Heart right ventricle (tissue), 16 donors: ENCODE measurements around the gene NPPB. TPM values are rescaled to one million over a fixed set of nuclear protein-coding genes. Genes with fewer than 3 reads are reported as not detected.

ENCODE experiments used
- ATAC-seq, 8 donors: fragments of 200-7000 bp; cut with Tn5 transposase; one replicate each; pipeline ENCODE4 v1.9.1; 2020; ENCODE audit warnings: mild to moderate bottlenecking in 8 of 8, moderate library complexity in 8 of 8, moderate number of reproducible peaks in 1 of 8
- DNase-seq, 2 donors: peaks; one replicate each; pipeline ENCODE4 v3.0.0-alpha.2; 2020
- H3K27ac ChIP-seq, 10 donors: fragments of 200-600 bp; sonication (generic) in 2 of 10; one replicate each; pipeline versions ENCODE4 v1.5.0 to v1.8.0; 2020 to 2022; ENCODE audit warnings: mild to moderate bottlenecking in 3 of 10
- H3K27me3 ChIP-seq, 7 donors: fragments of 200-600 bp; one replicate each; pipeline ENCODE4 v1.8.0; 2021 to 2022; ENCODE audit warnings: mild to moderate bottlenecking in 2 of 7
- H3K36me3 ChIP-seq, 9 donors: fragments of 200-600 bp; sonication (generic) in 1 of 9; one replicate each; pipeline versions ENCODE4 v1.5.0 to v1.8.0; 2020 to 2022; ENCODE audit warnings: mild to moderate bottlenecking in 2 of 9
- H3K4me1 ChIP-seq, 9 donors: fragments of 200-600 bp; sonication (generic) in 1 of 9; one replicate each; pipeline versions ENCODE4 v1.5.0 to v1.8.0; 2020 to 2022; ENCODE audit warnings: mild to moderate bottlenecking in 4 of 9
- H3K4me3 ChIP-seq, 10 donors: fragments of 200-600 bp; sonication (generic) in 2 of 10; one replicate each; pipeline versions ENCODE4 v1.5.0 to v1.8.0; 2020 to 2022; ENCODE audit warnings: mild to moderate bottlenecking in 7 of 10, moderate library complexity in 2 of 10
- H3K9me3 ChIP-seq, 11 donors: fragments of 200-600 bp in 10 of 11; sonication (generic) in 2 of 11; one replicate each; pipeline versions ENCODE4 v1.5.0 to v1.8.0; 2013 to 2022; ENCODE audit warnings: mild to moderate bottlenecking in 2 of 11, control low read depth in 1 of 11, moderate library complexity in 1 of 11
- CTCF ChIP-seq, 9 donors: fragments of 200-600 bp; sonication (generic) in 2 of 9; IDR thresholded peaks; one replicate each; pipeline versions ENCODE4 v1.5.0 to v1.8.0; 2021 to 2022; ENCODE audit warnings: antibody characterized with exemption in 9 of 9, mild to moderate bottlenecking in 5 of 9, moderate library complexity in 1 of 9
- WGBS, 2 donors: extraction: QIAGEN DNeasy Blood & Tissue Kit; methylation state at CpG; one replicate each; pipeline ENCODE4 v1.1.7; 2013; ENCODE audit warnings: inconsistent platforms in 1 of 2; 5-methylcytosine and 5-hydroxymethylcytosine counted together
- intact Hi-C, 10 donors: fragments of 100-400 bp; cut with DNase I; formaldehyde crosslinking; loops; one replicate each; pipeline versions ENCODE4 v1.11.1 to v1.14.2; 2022
- polyA plus RNA-seq, 2 donors: library from polyadenylated mRNA; stranded (reverse); fragments of 200-250 nt; gene quantifications; one replicate each; pipeline ENCODE4 v1.2.3, GENCODE V29; 2013
- total RNA-seq, 10 donors: library from RNA; stranded (reverse); fragmentation: NEBNext Ultra II Directional in 3 of 10; extraction: Animal tissue kit (Norgen Biotek cat#: 25700) in 3 of 10; gene quantifications; one replicate each; pipeline versions ENCODE4 v1.2.1 to v1.2.4, GENCODE V29; 2021 to 2023
- donor health status: Arrhythmogenic right ventricular cardiomyopathy.
- donor health status: ischemic (EF 13 %, LVEDD 7.1; RV severe dilation, severe dysfunction).
- donor health status: healthy with polysubstance abuse.
- donor health status: DM: no; HTN: yes; CAD: no.
- donor health status: DM: no; HTN: no; CAD: no.
- donor health status: ischemic (EF 25% LVEDD 6.9; RV normal size, moderate dysfunction).
- donor health status: ischemic (EF 25% LVEDD 5.7; RV mildly dilated, moderate dysfunction).
- donor health status: healthy.
- donor health status: DM: yes; HTN: yes; CAD: no.
- donor health status: Ischemic cardiomyopathy.
- donor health status: ischemic (EF 35%, LVEDD 5.7; RV mildly dilated, moderate dysfunction).
- donor health status: nonischemic (EF 11% LVEDD 7.7; RV severe dilation, severe dysfunction).
- donor health status: DM: yes; HTN: yes; CAD: no.
- donor health status: PGD.
- donor health status: ischemic (EF 29% LVEDD 5.4; RV normal size, mild dysfunction).
- donor health status: nonischemic (EF 23%, LVEDD 6.1; RV moderate dilation, normal function).

NPPB gene
- total and polyA plus RNA-seq, 12 donors: 1.1 to 15,996 (median 291) TPM

GRCh38 chr1:11873395-11874257, 14.9 kb upstream of the NPPB start:
- H3K4me1 ChIP-seq: peaks cover 10 to 37% (median 23%) of the 10 kb centered on the region in 9 donors
- no peaks in the 10 kb centered on the region for H3K36me3 ChIP-seq
- DNase-seq (no peak), ATAC-seq (no peak)
- H3K4me3 ChIP-seq: no peak overlapping the region
- peak overlapping the region; percentile 70 to 91 (median 83) for H3K27ac ChIP-seq
- TF ChIP-seq CTCF (IDR thresholded peaks at IDR 0.05): no peak
- no peaks in the 10 kb centered on the region for H3K9me3 ChIP-seq
- 43 to 45% methylated on average over 14 of the region's 14 CpGs for WGBS, 2 donors
- H3K27me3 ChIP-seq: no peaks in the 10 kb centered on the region
- intact Hi-C loops: no loop called here

- intact Hi-C loops: no loop called here
- H3K4me1 ChIP-seq: peaks cover 10 to 30% (median 22%) of the 10 kb centered on the region in 9 donors
- WGBS, 2 donors: 60 to 68% methylated on average over 7 of the region's 7 CpGs
- no peak for TF ChIP-seq CTCF (IDR thresholded peaks at IDR 0.05)
- no peak for DNase-seq
- H3K36me3 ChIP-seq: no peaks in the 10 kb centered on the region
- no peaks in the 10 kb centered on the region for H3K27me3 ChIP-seq
- H3K9me3 ChIP-seq: no peaks in the 10 kb centered on the region
- no peak overlapping the region for H3K4me3 ChIP-seq
- ATAC-seq: no peak
- H3K27ac ChIP-seq: peak overlapping the region in 3 of 10 donors; percentile 7 to 80 (median 51)
These were observed 13.8 kb upstream of the NPPB start for GRCh38 chr1:11872545-11872944.

- Histone ChIP-seq H3K4me3 (no peak overlapping the region), H3K4me1 (peaks cover 5 to 20% (median 15%) of the 10 kb centered on the region in 9 donors), H3K36me3 (no peaks in the 10 kb centered on the region), H3K9me3 (no peaks in the 10 kb centered on the region), H3K27ac (no peak overlapping the region), H3K27me3 (no peaks in the 10 kb centered on the region)
- ATAC-seq (no peak), DNase-seq (no peak)
- TF ChIP-seq CTCF (IDR thresholded peaks at IDR 0.05): no peak
- WGBS, 2 donors: 81 to 83% methylated on average over 5 of the region's 5 CpGs
- intact Hi-C loops: loop anchor here in 1 of 10 donors (2.0 kb wide), 1 partner anchor 27 kb away; no protein-coding TSS in a partner anchor
These were observed 11.0 kb upstream of the NPPB start for GRCh38 chr1:11869650-11870207.

GRCh38 chr1:11869104-11869503, 10.4 kb upstream of the NPPB start:
- DNase-seq: no peak
- no peaks in the 10 kb centered on the region for H3K27me3 ChIP-seq
- intact Hi-C loops: loop anchor here in 1 of 10 donors (2.0 kb wide), 1 partner anchor 26 kb away; no protein-coding TSS in a partner anchor
- WGBS, 2 donors: 83 to 92% methylated on average over 3 of the region's 3 CpGs
- H3K4me3 ChIP-seq: no peak overlapping the region
- TF ChIP-seq CTCF (IDR thresholded peaks at IDR 0.05): no peak
- H3K27ac ChIP-seq: no peak overlapping the region
- ATAC-seq: no peak
- peaks cover 5 to 14% (median 11%) of the 10 kb centered on the region in 9 donors for H3K4me1 ChIP-seq
- H3K36me3 ChIP-seq: no peaks in the 10 kb centered on the region
- H3K9me3 ChIP-seq: no peaks in the 10 kb centered on the region
